HL-60 (cell line): Measurements from ENCODE around the gene NCAPG2.

Source experiments
- GABPA ChIP-seq: IDR thresholded peaks from 2 replicates; pipeline ENCODE4 v1.6.1; 2012; ENCODE audit warnings: low read depth
- POLR2AphosphoS5 ChIP-seq: IDR thresholded peaks from 2 replicates; pipeline ENCODE4 v1.6.1; 2012; ENCODE audit warnings: low read depth
- REST ChIP-seq: IDR thresholded peaks from 2 replicates; pipeline ENCODE4 v1.6.1; 2012; ENCODE audit warnings: low read depth; ENCODE audit not compliant: insufficient replicate concordance

- TF ChIP-seq REST (no peak), POLR2AphosphoS5 (no peak), GABPA (no peak)
Measured at GRCh38 chr7:158682456-158682855, 22.1 kb downstream of the NCAPG2 start.
